Chondrocyte (in vitro differentiated cells): ENCODE data around the gene SLK. TPM values are rescaled to one million over a fixed set of nuclear protein-coding genes. Genes with fewer than 3 reads are reported as not detected.

Experiments used
- DNase-seq: peaks from one replicate; pipeline ENCODE4 v3.0.0; 2021; ENCODE audit warnings: mixed read lengths, low spot score
- H3K27ac Mint-ChIP-seq: one replicate; pipeline ENCODE4 v1.8.0; 2021; ENCODE audit warnings: mild to moderate bottlenecking, moderate library complexity, mixed read lengths; ENCODE audit not compliant: unreplicated experiment
- H3K27me3 Mint-ChIP-seq: 2 replicates; pipeline ENCODE4 v1.8.0; 2021; ENCODE audit warnings: low read depth, mixed read lengths
- H3K36me3 Mint-ChIP-seq: 2 replicates; pipeline ENCODE4 v1.8.0; 2021; ENCODE audit warnings: low read depth, mixed read lengths
- H3K4me1 Mint-ChIP-seq: 2 replicates; pipeline ENCODE4 v1.8.0; 2021; ENCODE audit warnings: low read depth, mild to moderate bottlenecking, mixed read lengths
- H3K4me3 Mint-ChIP-seq: one replicate; pipeline ENCODE4 v1.8.0; 2021; ENCODE audit warnings: mild to moderate bottlenecking, moderate library complexity, mixed read lengths; ENCODE audit not compliant: unreplicated experiment
- H3K9me3 Mint-ChIP-seq: 2 replicates; pipeline ENCODE4 v1.8.0; 2021; ENCODE audit warnings: low read depth, mixed read lengths
- CTCF ChIP-seq: fragments of 200-600 bp; sonication (generic); IDR thresholded peaks from 2 replicates; pipeline ENCODE4 v1.5.0; 2021; ENCODE audit warnings: antibody characterized with exemption, mild to moderate bottlenecking, moderate library complexity
- total RNA-seq: library from RNA; stranded (reverse); gene quantifications from 3 replicates; pipeline ENCODE4 v1.2.1, GENCODE V29; 2021

Gene SLK
- total RNA-seq, 1 donor from 2014 or later, result 30.9 TPM

- Mint-ChIP-seq H3K27me3 (no peaks in the 10 kb centered on the region), H3K9me3 (no peaks in the 10 kb centered on the region), H3K4me3 (no peak overlapping the region), H3K36me3 (no peaks in the 10 kb centered on the region), H3K4me1 (no peaks in the 10 kb centered on the region), H3K27ac (no peak overlapping the region)
- no peak for DNase-seq
- no peak for TF ChIP-seq CTCF
These were observed 6.8 kb upstream of the SLK start for GRCh38 chr10:103960103-103960502.

- H3K4me1 Mint-ChIP-seq, result peaks cover 50% of the 10 kb centered on the region
- no peaks in the 10 kb centered on the region for H3K36me3 Mint-ChIP-seq
- DNase-seq, result no peak
- no peaks in the 10 kb centered on the region for H3K9me3 Mint-ChIP-seq
- TF ChIP-seq CTCF, result peak; percentile 28
- H3K4me3 Mint-ChIP-seq, result peak overlapping the region; percentile 99
- H3K27ac Mint-ChIP-seq, result peak overlapping the region; percentile 91
- H3K27me3 Mint-ChIP-seq, result no peaks in the 10 kb centered on the region
These were observed 620 bp downstream of the SLK start for GRCh38 chr10:103967448-103968071.

GRCh38 chr10:103968441-103969391 is 1.8 kb downstream of the SLK start:
- Mint-ChIP-seq H3K9me3 (no peaks in the 10 kb centered on the region), H3K4me3 (peak overlapping the region; percentile 99), H3K27ac (peak overlapping the region; percentile 68), H3K4me1 (peaks cover 59% of the 10 kb centered on the region), H3K27me3 (no peaks in the 10 kb centered on the region), H3K36me3 (no peaks in the 10 kb centered on the region)
- no peak for DNase-seq
- TF ChIP-seq CTCF, result no peak

GRCh38 chr10:103969436-103969835 is 2.5 kb downstream of the SLK start:
- H3K27me3 Mint-ChIP-seq, result no peaks in the 10 kb centered on the region
- peak overlapping the region; percentile 99 for H3K4me3 Mint-ChIP-seq
- H3K9me3 Mint-ChIP-seq, result no peaks in the 10 kb centered on the region
- peak overlapping the region; percentile 68 for H3K27ac Mint-ChIP-seq
- H3K4me1 Mint-ChIP-seq, result peaks cover 62% of the 10 kb centered on the region
- TF ChIP-seq CTCF, result no peak
- DNase-seq, result no peak
- H3K36me3 Mint-ChIP-seq, result no peaks in the 10 kb centered on the region

- Mint-ChIP-seq H3K4me1 (peaks cover 64% of the 10 kb centered on the region), H3K9me3 (no peaks in the 10 kb centered on the region), H3K27ac (peak overlapping the region; percentile 68), H3K27me3 (no peaks in the 10 kb centered on the region), H3K36me3 (peaks cover under 1% of the 10 kb centered on the region), H3K4me3 (peak overlapping the region; percentile 99)
- TF ChIP-seq CTCF, result no peak
- no peak for DNase-seq
These were observed 3.1 kb downstream of the SLK start for GRCh38 chr10:103969857-103970627.
